OCI-LY7 (cell line): ENCODE data around the gene MEGF6. TPM values are rescaled to one million over a fixed set of nuclear protein-coding genes. Genes with fewer than 3 reads are reported as not detected.

Source experiments
- BruUV-seq: library from RNA; stranded (reverse); fragments of 400-500 nt; replicated peaks from 2 replicates; lab custom pipeline; 2021; lab: Mats Ljungman, UMichigan
- CTCF ChIA-PET: fragments of 300-600 bp; sonication (Branson Sonifier 250); formaldehyde crosslinking; loops from one replicate; lab custom pipeline; 2022; ENCODE audit warnings: antibody characterized with exemption; ENCODE audit not compliant: unreplicated experiment; lab: Charles Lee
- POLR2A ChIA-PET: fragments of 300-600 bp; sonication (Branson Sonifier 250); formaldehyde crosslinking; loops from one replicate; lab custom pipeline; 2022; ENCODE audit warnings: antibody characterized with exemption; lab: Charles Lee
- DNase-seq: peaks from one replicate; pipeline ENCODE4 v3.0.0-alpha.2; 2015; ENCODE audit warnings: low spot score
- H2AFZ ChIP-seq: fragments of 200-600 bp; sonication (generic), shearing (Covaris generic); 2 replicates; pipeline ENCODE4 v1.6.1; 2014; ENCODE audit warnings: mild to moderate bottlenecking, antibody characterized with exemption, low read length, moderate library complexity
- H3K27ac ChIP-seq: fragments of 200-600 bp; sonication (generic); 2 replicates; pipeline ENCODE4 v1.5.1; 2014; ENCODE audit warnings: mixed run types, low read depth, mild to moderate bottlenecking, moderate library complexity, low read length, inconsistent platforms; ENCODE audit not compliant: poor library complexity, severe bottlenecking
- H3K36me3 ChIP-seq: fragments of 200-600 bp; sonication (generic); 2 replicates; pipeline ENCODE4 v1.6.1; 2014; ENCODE audit warnings: mild to moderate bottlenecking, antibody characterized with exemption, low read length, moderate library complexity, mixed read lengths; ENCODE audit not compliant: insufficient read depth
- H3K4me1 ChIP-seq: fragments of 200-600 bp; sonication (generic); 2 replicates; pipeline ENCODE4 v1.5.1; 2014; ENCODE audit warnings: mild to moderate bottlenecking, low read length; ENCODE audit not compliant: insufficient read depth, poor library complexity, severe bottlenecking
- H3K4me2 ChIP-seq: fragments of 200-600 bp; sonication (generic); 2 replicates; pipeline ENCODE4 v1.6.1; 2014; ENCODE audit warnings: mild to moderate bottlenecking, low read length
- H3K4me3 ChIP-seq: fragments of 200-600 bp; sonication (generic); 2 replicates; pipeline ENCODE4 v1.5.1; 2014; ENCODE audit warnings: mild to moderate bottlenecking, low read depth, low read length; ENCODE audit not compliant: poor library complexity, severe bottlenecking
- H3K79me2 ChIP-seq: fragments of 200-600 bp; sonication (generic); 2 replicates; pipeline ENCODE4 v1.6.1; 2016; ENCODE audit warnings: low read depth, mild to moderate bottlenecking, low read length, moderate library complexity, mixed read lengths; ENCODE audit not compliant: insufficient read depth
- H3K9me2 ChIP-seq: fragments of 200-600 bp; sonication (generic); 2 replicates; pipeline ENCODE4 v1.6.1; 2016; ENCODE audit warnings: mild to moderate bottlenecking, low read length, mixed read lengths; ENCODE audit not compliant: insufficient read depth
- H3K9me3 ChIP-seq: fragments of 200-600 bp; sonication (generic); 2 replicates; pipeline ENCODE4 v1.6.1; 2014; ENCODE audit warnings: mild to moderate bottlenecking, mixed run types, low read length, mixed read lengths
- H4K20me1 ChIP-seq: fragments of 200-600 bp; sonication (generic); 2 replicates; pipeline ENCODE4 v1.6.1; 2014; ENCODE audit warnings: mild to moderate bottlenecking, antibody characterized with exemption, low read length, moderate library complexity, mixed read lengths; ENCODE audit not compliant: insufficient read depth
- CTCF ChIP-seq: fragments of 200-600 bp; sonication (generic); conservative IDR thresholded peaks from 2 replicates; pipeline ENCODE4 v1.5.1; 2014; ENCODE audit warnings: mild to moderate bottlenecking, antibody characterized with exemption, low read length, moderate library complexity, mixed read lengths
- EZH2phosphoT487 ChIP-seq: fragments of 200-600 bp; sonication (generic); IDR thresholded peaks from 2 replicates; pipeline ENCODE4 v1.6.1; 2018; ENCODE audit warnings: low read depth, borderline replicate concordance, mild to moderate bottlenecking, mixed run types, antibody characterized with exemption, low read length, moderate library complexity, mixed read lengths
- intact Hi-C: fragments of 100-400 bp; cut with micrococcal nuclease; formaldehyde crosslinking; loops from one replicate; pipeline ENCODE4 v1.10.0; 2022; ENCODE audit not compliant: unreplicated experiment
- total RNA-seq, 2 experiments: library from RNA; depleted of rRNA in 1 of 2; stranded (reverse); fragments of >200 nt in 1 of 2; shearing (Covaris generic) in 1 of 2; gene quantifications; 2 replicates each; pipeline ENCODE4 v1.2.3, GENCODE V29; 2014 to 2022

MEGF6 gene
- total RNA-seq, 2 experiments from 2014 or later, result 0.15 to 0.32 TPM

- no peak overlapping the region for H3K4me2 ChIP-seq
- CTCF ChIA-PET, result no interaction called here
- H3K4me1 ChIP-seq, result no peaks in the 10 kb centered on the region
- no peak overlapping the region for H2AFZ ChIP-seq
- H3K9me2 ChIP-seq, result no peaks in the 10 kb centered on the region
- no peak overlapping the region for H3K27ac ChIP-seq
- no peak overlapping the region for H3K4me3 ChIP-seq
- DNase-seq, result no peak
- H3K79me2 ChIP-seq, result no peaks in the 10 kb centered on the region
- TF ChIP-seq CTCF (no peak), EZH2phosphoT487 (no peak)
- POLR2A ChIA-PET, result no interaction called here
- BruUV-seq, result no TSS peak
- intact Hi-C loops, result no loop called here
- H4K20me1 ChIP-seq, result no peaks in the 10 kb centered on the region
- H3K9me3 ChIP-seq, result 0 out of 2 replicates have a peak, but pooled peaks cover 2% of the 10 kb centered on the region
- H3K36me3 ChIP-seq, result no peaks in the 10 kb centered on the region
Observed at GRCh38 chr1:3580231-3580630, 31.1 kb downstream of the MEGF6 start.

DNA sequence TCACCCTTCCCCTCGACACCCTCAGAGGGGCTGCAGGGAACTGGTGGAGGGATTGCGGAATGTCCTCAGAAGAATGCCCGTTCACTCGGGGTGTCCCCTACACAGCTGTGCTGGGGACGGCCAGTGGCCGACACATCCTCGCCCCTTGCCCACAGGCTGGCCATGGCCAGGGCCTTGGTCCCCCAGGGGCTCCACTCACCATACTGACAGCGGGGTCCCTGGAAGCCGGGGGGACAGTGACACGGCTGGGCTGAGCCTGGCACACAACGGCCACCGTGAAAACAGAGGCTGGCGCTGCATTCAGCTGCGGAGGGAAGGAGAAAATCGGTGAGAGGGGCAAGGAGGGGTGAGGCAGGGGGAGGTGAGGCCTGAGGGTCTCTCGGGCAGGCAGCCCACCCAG lies 31.7 kb downstream of the MEGF6 start:
- no peak for DNase-seq
- CTCF ChIA-PET, result no interaction called here
- H2AFZ ChIP-seq, result no peak overlapping the region

More for the DNA sequence above, 31.7 kb downstream of the MEGF6 start:
- no peak overlapping the region for H3K4me3 ChIP-seq
- H3K79me2 ChIP-seq, result no peaks in the 10 kb centered on the region
- no peaks in the 10 kb centered on the region for H4K20me1 ChIP-seq
- no peaks in the 10 kb centered on the region for H3K4me1 ChIP-seq
- no peak overlapping the region for H3K4me2 ChIP-seq
- H3K9me3 ChIP-seq, result 0 out of 2 replicates have a peak, but pooled peaks cover 2% of the 10 kb centered on the region
- intact Hi-C loops, result no loop called here
- TF ChIP-seq CTCF (no peak), EZH2phosphoT487 (no peak)
- H3K27ac ChIP-seq, result no peak overlapping the region
- no peaks in the 10 kb centered on the region for H3K9me2 ChIP-seq
- POLR2A ChIA-PET, result no interaction called here
- BruUV-seq, result no TSS peak
- no peaks in the 10 kb centered on the region for H3K36me3 ChIP-seq
